Spleen (tissue), 11 donors: Measurements from ENCODE around the gene SUMF1. TPM values are rescaled to one million over a fixed set of nuclear protein-coding genes. Genes with fewer than 3 reads are reported as not detected.

Experiments
- DNase-seq: peaks from one replicate; pipeline ENCODE4 v3.0.0-alpha.2; 2020
- H3K27ac ChIP-seq, 8 donors: fragments of 200-600 bp; sonication (generic) in 7 of 8; 1 replicate in 4 of 8; 2 replicates in 4 of 8; pipeline versions ENCODE4 v1.5.0 to v1.8.0; 2016 to 2021; ENCODE audit warnings: inconsistent platforms in 4 of 8, mild to moderate bottlenecking in 4 of 8, moderate library complexity in 1 of 8
- H3K27me3 ChIP-seq, 7 donors: fragments of 200-600 bp; sonication (generic) in 6 of 7; replicated peaks in 1 of 7; 1 replicate in 4 of 7; 2 replicates in 3 of 7; pipeline versions ENCODE4 v1.5.0 to v1.8.0; 2016 to 2021; ENCODE audit warnings: inconsistent platforms in 3 of 7, mild to moderate bottlenecking in 1 of 7
- H3K36me3 ChIP-seq, 6 donors: fragments of 200-600 bp; sonication (generic) in 5 of 6; 1 replicate in 4 of 6; 2 replicates in 2 of 6; pipeline versions ENCODE4 v1.5.0 to v1.8.0; 2016 to 2021; ENCODE audit warnings: inconsistent platforms in 2 of 6
- H3K4me1 ChIP-seq, 6 donors: fragments of 200-600 bp; sonication (generic) in 5 of 6; 1 replicate in 3 of 6; 2 replicates in 3 of 6; pipeline versions ENCODE4 v1.5.0 to v1.8.0; 2016 to 2021; ENCODE audit warnings: inconsistent platforms in 3 of 6
- H3K4me3 ChIP-seq, 8 donors: fragments of 200-600 bp; sonication (generic) in 7 of 8; 1 replicate in 4 of 8; 2 replicates in 4 of 8; pipeline versions ENCODE4 v1.5.0 to v1.8.0; 2016 to 2021; ENCODE audit warnings: inconsistent platforms in 4 of 8, mild to moderate bottlenecking in 4 of 8, moderate library complexity in 2 of 8
- H3K9me3 ChIP-seq, 8 donors: fragments of 200-600 bp; sonication (generic) in 7 of 8; 1 replicate in 4 of 8; 2 replicates in 4 of 8; pipeline versions ENCODE4 v1.5.0 to v1.8.0; 2016 to 2021; ENCODE audit warnings: inconsistent platforms in 4 of 8
- CTCF ChIP-seq, 11 experiments: fragments of 200-600 bp in 7 of 11; fragments of 450-650 bp in 4 of 11; sonication (generic) in 4 of 11; IDR thresholded peaks in 8 of 11; conservative IDR thresholded peaks in 3 of 11; 1 replicate in 7 of 11; 2 replicates in 4 of 11; pipeline versions ENCODE4 v1.4.0 to v1.8.0; 2016 to 2021; ENCODE audit warnings: antibody characterized with exemption in 11 of 11, inconsistent platforms in 4 of 11, mild to moderate bottlenecking in 1 of 11
- POLR2A ChIP-seq, 3 donors: fragments of 450-650 bp; IDR thresholded peaks; one replicate each; pipeline ENCODE4 v1.5.1; 2017; ENCODE audit warnings: antibody characterized with exemption in 3 of 3, mild to moderate bottlenecking in 1 of 3
- POLR2AphosphoS5 ChIP-seq, 3 donors: sonication (generic); formaldehyde crosslinking; IDR thresholded peaks; one replicate each; pipeline ENCODE4 v1.5.1; 2017; ENCODE audit warnings: antibody characterized with exemption in 3 of 3
- WGBS, 5 donors: extraction: QIAGEN DNeasy Blood & Tissue Kit in 3 of 5; methylation state at CpG; one replicate each; pipeline versions ENCODE4 v1.1.5 to v1.1.7; 2013 to 2018; 5-methylcytosine and 5-hydroxymethylcytosine counted together
- intact Hi-C: fragments of 100-400 bp; cut with DNase I; formaldehyde crosslinking; loops from one replicate; pipeline ENCODE4 v1.15.0; 2023; ENCODE audit warnings: low total_unique reads
- polyA plus RNA-seq, 3 donors: library from polyadenylated mRNA; stranded (reverse); fragments of 200-250 nt; gene quantifications; one replicate each; pipeline ENCODE4 v1.2.1, GENCODE V29; 2013
- total RNA-seq, 7 donors: library from RNA; depleted of rRNA in 3 of 7; stranded (reverse); fragments of >200 nt in 3 of 7; fragmentation: NEBNext Ultra II Directional in 4 of 7; extraction: Animal tissue kit (Norgen Biotek cat#: 25700) in 4 of 7; gene quantifications; one replicate each; pipeline versions ENCODE4 v1.1.0 to v1.2.1, GENCODE V29; 2016 to 2021
- donor health status: healthy with polysubstance abuse.
- donor health status: DM: no; HTN: no; CAD: no; lungs with moderate emphysema.
- donor health status: DM: no; HTN: no; CAD: no.
- donor health status: Bipolar disorder and iron deficiency.
- donor health status: healthy.
- donor health status: DM: no; HTN: no; CAD: no.
- donor health status: DM: yes; HTN: yes; CAD: no.

Gene SUMF1
- total and polyA plus RNA-seq, 10 donors: 6.3 to 53.0 (median 33.9) TPM

- Histone ChIP-seq H3K9me3 (peaks cover 6 to 31% (median 24%) of the 10 kb centered on the region in 8 donors), H3K27ac (no peak overlapping the region), H3K36me3 (peaks cover 0 to 75% (median 23%) of the 10 kb centered on the region in 6 donors), H3K4me1 (no peaks in the 10 kb centered on the region), H3K27me3 (no peaks in the 10 kb centered on the region), H3K4me3 (no peak overlapping the region)
- WGBS, 5 donors: 92 to 98% (median 93%) methylated on average over 2 of the region's 2 CpGs
- no peak for TF ChIP-seq POLR2A (IDR thresholded peaks at IDR 0.05)
- no peak for TF ChIP-seq POLR2AphosphoS5 (IDR thresholded peaks at IDR 0.05)
- no peak for TF ChIP-seq CTCF (IDR thresholded peaks at IDR 0.05 in 8 of 11, conservative IDR thresholded peaks at IDR 0.05 in 3 of 11)
- DNase-seq: no peak
- intact Hi-C loops: no loop called here
These were observed 91.2 kb downstream of the SUMF1 start for GRCh38 chr3:4375911-4376310.

DNA sequence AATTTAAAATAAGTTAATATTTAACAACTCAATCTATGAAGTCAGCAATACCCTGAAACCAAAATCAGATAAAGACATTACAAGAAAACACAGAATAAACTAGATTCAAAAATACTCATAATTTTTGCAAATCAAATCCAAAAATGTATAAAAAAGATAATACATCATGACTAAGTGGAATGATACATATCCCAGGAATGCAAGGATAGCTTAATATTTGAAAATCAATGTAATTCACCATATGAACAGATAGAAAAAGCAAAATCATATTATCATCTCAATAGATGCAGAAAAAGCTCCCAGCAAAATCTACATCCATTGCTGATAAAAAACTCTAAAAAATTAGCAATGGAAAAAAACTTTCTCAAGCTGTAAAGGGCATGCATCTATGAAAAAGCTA is 93.4 kb downstream of the SUMF1 start:
- Histone ChIP-seq H3K36me3 (peaks cover 0 to 74% (median 23%) of the 10 kb centered on the region in 6 donors), H3K4me3 (no peak overlapping the region), H3K27ac (no peak overlapping the region), H3K9me3 (peaks cover 6 to 26% (median 23%) of the 10 kb centered on the region in 8 donors), H3K4me1 (no peaks in the 10 kb centered on the region), H3K27me3 (no peaks in the 10 kb centered on the region)
- intact Hi-C loops: no loop called here
- DNase-seq: no peak
- no peak for TF ChIP-seq POLR2A (IDR thresholded peaks at IDR 0.05)
- no peak for TF ChIP-seq CTCF (IDR thresholded peaks at IDR 0.05 in 8 of 11, conservative IDR thresholded peaks at IDR 0.05 in 3 of 11)
- no peak for TF ChIP-seq POLR2AphosphoS5 (IDR thresholded peaks at IDR 0.05)

GRCh38 chr3:4362523-4362922 is 104.5 kb downstream of the SUMF1 start:
- TF ChIP-seq CTCF (IDR thresholded peaks at IDR 0.05 in 8 of 11, conservative IDR thresholded peaks at IDR 0.05 in 3 of 11) (no peak), POLR2A (IDR thresholded peaks at IDR 0.05) (no peak), POLR2AphosphoS5 (IDR thresholded peaks at IDR 0.05) (no peak)
- intact Hi-C loops: no loop called here
- H3K36me3 ChIP-seq: peaks cover 0 to 31% (median 2%) of the 10 kb centered on the region in 6 donors
- H3K27ac ChIP-seq: no peak overlapping the region
- no peak for DNase-seq
- H3K4me1 ChIP-seq: no peaks in the 10 kb centered on the region
- H3K9me3 ChIP-seq: no peaks in the 10 kb centered on the region
- 92 to 97% (median 95%) methylated on average over 2 of the region's 2 CpGs for WGBS, 5 donors
- H3K4me3 ChIP-seq: no peak overlapping the region
- H3K27me3 ChIP-seq: no peaks in the 10 kb centered on the region

DNA sequence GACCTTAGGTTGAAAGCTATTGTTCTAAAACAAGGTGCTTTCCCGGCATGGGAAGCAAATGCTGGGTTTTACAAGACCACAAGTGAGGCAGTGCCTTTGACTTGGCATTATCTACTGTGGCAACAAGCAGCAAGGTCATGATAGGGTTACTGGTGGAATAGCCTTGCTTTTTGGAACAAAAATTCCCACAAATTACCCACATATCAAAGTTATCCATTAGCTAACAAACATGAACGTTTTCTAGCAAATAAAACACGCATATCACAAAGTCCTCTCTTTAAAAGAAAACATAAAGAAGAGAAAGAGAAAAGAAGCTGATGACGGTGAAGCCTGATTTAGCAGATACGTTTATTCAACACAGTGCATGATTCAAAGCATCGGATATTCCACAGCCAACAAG is 106.3 kb downstream of the SUMF1 start:
- H3K4me3 ChIP-seq: no peak overlapping the region
- H3K36me3 ChIP-seq: peaks cover 0 to 31% (median 2%) of the 10 kb centered on the region in 6 donors
- H3K4me1 ChIP-seq: peaks cover 0 to 9% (median 6%) of the 10 kb centered on the region in 6 donors
- TF ChIP-seq CTCF (IDR thresholded peaks at IDR 0.05 in 8 of 11, conservative IDR thresholded peaks at IDR 0.05 in 3 of 11): no peak
- TF ChIP-seq POLR2A (IDR thresholded peaks at IDR 0.05): no peak
- no peak for TF ChIP-seq POLR2AphosphoS5 (IDR thresholded peaks at IDR 0.05)
- no peak overlapping the region for H3K27ac ChIP-seq
- WGBS, 5 donors: 84 to 94% (median 90%) methylated on average over 6 of the region's 6 CpGs
- no peaks in the 10 kb centered on the region for H3K27me3 ChIP-seq
- H3K9me3 ChIP-seq: no peaks in the 10 kb centered on the region
- DNase-seq: no peak
- intact Hi-C loops: no loop called here
